Sigmoid colon (tissue), 7 donors: Measurements from ENCODE around the gene RNF144B. TPM values are rescaled to one million over a fixed set of nuclear protein-coding genes. Genes with fewer than 3 reads are reported as not detected.

Source experiments
- DNase-seq: peaks from one replicate; pipeline ENCODE4 v3.0.0-alpha.2; 2019
- H3K27ac ChIP-seq, 4 donors: fragments of 200-600 bp; sonication (generic); one replicate each; pipeline ENCODE4 v1.5.1; 2016 to 2019; ENCODE audit warnings: mild to moderate bottlenecking in 1 of 4
- H3K27me3 ChIP-seq, 3 donors: fragments of 200-600 bp; sonication (generic); one replicate each; pipeline ENCODE4 v1.5.1; 2019; ENCODE audit warnings: mild to moderate bottlenecking in 1 of 3
- H3K36me3 ChIP-seq, 4 donors: fragments of 200-600 bp; sonication (generic); one replicate each; pipeline ENCODE4 v1.5.1; 2016 to 2019
- H3K4me1 ChIP-seq, 4 donors: fragments of 200-600 bp; sonication (generic); one replicate each; pipeline ENCODE4 v1.5.1; 2017 to 2019
- H3K4me3 ChIP-seq, 4 donors: fragments of 200-600 bp; sonication (generic); one replicate each; pipeline ENCODE4 v1.5.1; 2017 to 2019; ENCODE audit warnings: mild to moderate bottlenecking in 2 of 4, moderate library complexity in 1 of 4
- H3K9me3 ChIP-seq, 4 donors: fragments of 200-600 bp in 3 of 4; sonication (generic) in 3 of 4; one replicate each; pipeline versions ENCODE4 v1.5.1 to v1.6.1; 2013 to 2019
- CTCF ChIP-seq, 4 experiments: fragments of 450-650 bp in 3 of 4; fragments of 200-600 bp in 1 of 4; IDR thresholded peaks; one replicate each; pipeline ENCODE4 v1.5.1; 2016 to 2019; ENCODE audit warnings: antibody characterized with exemption in 4 of 4, mild to moderate bottlenecking in 3 of 4, moderate library complexity in 2 of 4
- EP300 ChIP-seq, 4 donors: sonication (generic); formaldehyde crosslinking; IDR thresholded peaks; one replicate each; pipeline ENCODE4 v1.6.1; 2017; ENCODE audit warnings: antibody characterized with exemption in 4 of 4
- POLR2A ChIP-seq, 2 donors: fragments of 450-650 bp; IDR thresholded peaks; one replicate each; pipeline ENCODE4 v1.6.1; 2016; ENCODE audit warnings: antibody characterized with exemption in 2 of 2, mild to moderate bottlenecking in 2 of 2, moderate library complexity in 2 of 2
- POLR2AphosphoS5 ChIP-seq, 4 donors: sonication (generic); formaldehyde crosslinking; IDR thresholded peaks; one replicate each; pipeline ENCODE4 v1.6.1; 2017; ENCODE audit warnings: antibody characterized with exemption in 4 of 4
- WGBS, 2 donors: extraction: QIAGEN DNeasy Blood & Tissue Kit; methylation state at CpG; one replicate each; pipeline ENCODE4 v1.1.7; 2013; 5-methylcytosine and 5-hydroxymethylcytosine counted together
- intact Hi-C: fragments of 100-400 bp; cut with DNase I; formaldehyde crosslinking; loops from one replicate; pipeline ENCODE4 v1.15.1; 2023
- polyA plus RNA-seq, 3 donors: library from polyadenylated mRNA; stranded (reverse); fragments of 200-250 nt; gene quantifications; one replicate each; pipeline ENCODE4 v1.2.3, GENCODE V29; 2013
- total RNA-seq, 4 donors: library from RNA; depleted of rRNA; stranded (reverse); fragments of >200 nt; gene quantifications; one replicate each; pipeline ENCODE4 v1.1.0, GENCODE V29; 2016
- donor health status: healthy with polysubstance abuse.
- donor health status: Bipolar disorder and iron deficiency.
- donor health status: healthy.

RNF144B gene
- total and polyA plus RNA-seq, 7 donors = 1.2 to 14.8 (median 4.6) TPM

GRCh38 chr6:18389479-18389878 is 2.3 kb downstream of the RNF144B start:
- DNase-seq = no peak
- intact Hi-C loops = no loop called here
- Histone ChIP-seq H3K36me3 (no peaks in the 10 kb centered on the region), H3K27ac (peak overlapping the region in 3 of 4 donors; percentile 72 to 76 (median 75)), H3K9me3 (no peaks in the 10 kb centered on the region), H3K27me3 (peaks cover 0 to 4% (median 0%) of the 10 kb centered on the region in 3 donors), H3K4me3 (peak overlapping the region in 3 of 4 donors; percentile 48 to 59 (median 57)), H3K4me1 (peaks cover 0 to 34% (median 24%) of the 10 kb centered on the region in 4 donors)
- 51 to 56% methylated on average over 2 of the region's 2 CpGs for WGBS, 2 donors
- TF ChIP-seq CTCF (IDR thresholded peaks at IDR 0.05) (no peak), POLR2A (IDR thresholded peaks at IDR 0.05) (no peak), POLR2AphosphoS5 (IDR thresholded peaks at IDR 0.05) (no peak), EP300 (IDR thresholded peaks at IDR 0.05) (no peak)

GRCh38 chr6:18390476-18390875 is 3.3 kb downstream of the RNF144B start:
- DNase-seq = no peak
- no peaks in the 10 kb centered on the region for H3K36me3 ChIP-seq
- no peak for TF ChIP-seq CTCF (IDR thresholded peaks at IDR 0.05)
- TF ChIP-seq EP300 (IDR thresholded peaks at IDR 0.05) = no peak
- no peak for TF ChIP-seq POLR2AphosphoS5 (IDR thresholded peaks at IDR 0.05)
- TF ChIP-seq POLR2A (IDR thresholded peaks at IDR 0.05) = no peak
- H3K9me3 ChIP-seq = no peaks in the 10 kb centered on the region
- no peak overlapping the region for H3K27ac ChIP-seq
- H3K4me3 ChIP-seq = peak overlapping the region in 1 of 4 donors; percentile 57
- H3K4me1 ChIP-seq = peaks cover 0 to 34% (median 24%) of the 10 kb centered on the region in 4 donors
- H3K27me3 ChIP-seq = peaks cover 0 to 4% (median 0%) of the 10 kb centered on the region in 3 donors
- WGBS, 2 donors = 55 to 73% methylated on average over 2 of the region's 2 CpGs
- intact Hi-C loops = no loop called here

GRCh38 chr6:18391023-18391422 is 3.9 kb downstream of the RNF144B start:
- Histone ChIP-seq H3K27me3 (peaks cover 0 to 4% (median 0%) of the 10 kb centered on the region in 3 donors), H3K36me3 (no peaks in the 10 kb centered on the region), H3K27ac (no peak overlapping the region), H3K4me1 (peaks cover 0 to 34% (median 24%) of the 10 kb centered on the region in 4 donors), H3K4me3 (no peak overlapping the region), H3K9me3 (no peaks in the 10 kb centered on the region)
- intact Hi-C loops = no loop called here
- no peak for TF ChIP-seq POLR2A (IDR thresholded peaks at IDR 0.05)
- peak in 1 of 4 donors; percentile 13 for TF ChIP-seq POLR2AphosphoS5 (IDR thresholded peaks at IDR 0.05)
- 85 to 92% methylated on average over 3 of the region's 3 CpGs for WGBS, 2 donors
- DNase-seq = no peak

GRCh38 chr6:18392346-18392877 is 5.3 kb downstream of the RNF144B start:
- intact Hi-C loops = no loop called here
- Histone ChIP-seq H3K27me3 (peaks cover 0 to 2% (median 0%) of the 10 kb centered on the region in 3 donors), H3K36me3 (no peaks in the 10 kb centered on the region), H3K9me3 (no peaks in the 10 kb centered on the region), H3K27ac (no peak overlapping the region), H3K4me3 (no peak overlapping the region), H3K4me1 (peaks cover 0 to 22% (median 13%) of the 10 kb centered on the region in 4 donors)
- TF ChIP-seq EP300 (IDR thresholded peaks at IDR 0.05) = no peak
- no peak for TF ChIP-seq CTCF (IDR thresholded peaks at IDR 0.05)
- TF ChIP-seq POLR2A (IDR thresholded peaks at IDR 0.05) = no peak
- TF ChIP-seq POLR2AphosphoS5 (IDR thresholded peaks at IDR 0.05) = no peak
- 76 to 86% methylated on average over 2 of the region's 2 CpGs for WGBS, 2 donors
- DNase-seq = no peak

- intact Hi-C loops = no loop called here
- 86 to 92% methylated on average over 2 of the region's 2 CpGs for WGBS, 2 donors
- TF ChIP-seq POLR2A (IDR thresholded peaks at IDR 0.05) = no peak
- no peak for TF ChIP-seq EP300 (IDR thresholded peaks at IDR 0.05)
- TF ChIP-seq CTCF (IDR thresholded peaks at IDR 0.05) = no peak
- no peak for TF ChIP-seq POLR2AphosphoS5 (IDR thresholded peaks at IDR 0.05)
- no peak for DNase-seq
- Histone ChIP-seq H3K27ac (no peak overlapping the region), H3K4me3 (no peak overlapping the region), H3K27me3 (no peaks in the 10 kb centered on the region), H3K36me3 (no peaks in the 10 kb centered on the region), H3K4me1 (peaks cover 0 to 13% (median 6%) of the 10 kb centered on the region in 4 donors), H3K9me3 (no peaks in the 10 kb centered on the region)
Measured at GRCh38 chr6:18393698-18394097, 6.5 kb downstream of the RNF144B start.
